ENCODE data around the gene NDUFS2. TPM values are rescaled to one million over a fixed set of nuclear protein-coding genes. Genes with fewer than 3 reads are reported as not detected.

NDUFS2 gene
- total and polyA plus RNA-seq, 2 of the 8 experiments (the other 6 are each of a cell fraction or from before 2014, with no cell fraction given), result 95.1 to 113 TPM

DNA sequence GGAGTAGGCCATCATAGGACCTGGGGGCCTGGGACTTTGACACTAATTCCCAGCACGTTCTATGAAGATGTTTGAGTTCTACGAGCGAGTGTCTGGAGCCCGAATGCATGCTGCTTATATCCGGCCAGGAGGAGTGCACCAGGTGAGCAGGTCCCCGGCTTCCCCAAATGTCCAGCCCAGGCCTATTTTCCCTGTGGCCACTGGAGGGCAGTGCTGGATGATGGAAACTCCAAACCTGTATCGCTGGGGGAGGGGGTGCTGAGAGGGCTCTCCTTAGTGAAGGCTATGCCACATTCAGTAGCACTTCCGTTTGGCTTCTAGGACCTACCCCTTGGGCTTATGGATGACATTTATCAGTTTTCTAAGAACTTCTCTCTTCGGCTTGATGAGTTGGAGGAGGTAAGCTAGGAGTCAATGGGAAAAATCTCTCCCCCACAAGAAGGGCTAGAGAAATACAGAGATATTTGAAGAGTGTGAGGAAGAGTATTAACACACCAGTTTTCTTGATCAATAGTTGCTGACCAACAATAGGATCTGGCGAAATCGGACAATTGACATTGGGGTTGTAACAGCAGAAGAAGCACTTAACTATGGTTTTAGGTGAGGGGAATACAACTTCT, 7.7 kb downstream of the NDUFS2 start (continued):
- TF ChIP-seq, protein P1, sequence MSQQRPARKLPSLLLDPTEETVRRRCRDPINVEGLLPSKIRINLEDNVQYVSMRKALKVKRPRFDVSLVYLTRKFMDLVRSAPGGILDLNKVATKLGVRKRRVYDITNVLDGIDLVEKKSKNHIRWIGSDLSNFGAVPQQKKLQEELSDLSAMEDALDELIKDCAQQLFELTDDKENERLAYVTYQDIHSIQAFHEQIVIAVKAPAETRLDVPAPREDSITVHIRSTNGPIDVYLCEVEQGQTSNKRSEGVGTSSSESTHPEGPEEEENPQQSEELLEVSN (IDR thresholded peaks at IDR 0.05), result no peak
- TF ChIP-seq, protein P2, sequence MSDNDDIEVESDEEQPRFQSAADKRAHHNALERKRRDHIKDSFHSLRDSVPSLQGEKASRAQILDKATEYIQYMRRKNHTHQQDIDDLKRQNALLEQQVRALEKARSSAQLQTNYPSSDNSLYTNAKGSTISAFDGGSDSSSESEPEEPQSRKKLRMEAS (IDR thresholded peaks at IDR 0.05), result no peak
- 0 out of 2 replicates have a peak, but pooled peaks have one; percentile 17 for TF ChIP-seq TCF12 (IDR thresholded peaks at IDR 0.05; ENCODE audit: low read depth, low read length)
- TF ChIP-seq, protein P3, sequence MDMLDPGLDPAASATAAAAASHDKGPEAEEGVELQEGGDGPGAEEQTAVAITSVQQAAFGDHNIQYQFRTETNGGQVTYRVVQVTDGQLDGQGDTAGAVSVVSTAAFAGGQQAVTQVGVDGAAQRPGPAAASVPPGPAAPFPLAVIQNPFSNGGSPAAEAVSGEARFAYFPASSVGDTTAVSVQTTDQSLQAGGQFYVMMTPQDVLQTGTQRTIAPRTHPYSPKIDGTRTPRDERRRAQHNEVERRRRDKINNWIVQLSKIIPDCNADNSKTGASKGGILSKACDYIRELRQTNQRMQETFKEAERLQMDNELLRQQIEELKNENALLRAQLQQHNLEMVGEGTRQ (IDR thresholded peaks at IDR 0.05; ENCODE audit: low read length), result no peak
- no peak for TF ChIP-seq RXRA (IDR thresholded peaks at IDR 0.05; ENCODE audit: insufficient read depth, low read depth, low read length)
- no peak for TF ChIP-seq CBX8 (IDR thresholded peaks at IDR 0.05; ENCODE audit: borderline replicate concordance, low read depth, low read length)
- no peak for TF ChIP-seq POLR2A (IDR thresholded peaks at IDR 0.05; ENCODE audit: control extremely low read depth in 1 of 2, low read depth in 2 of 2, low read length in 2 of 2)
- TF ChIP-seq, protein P4, sequence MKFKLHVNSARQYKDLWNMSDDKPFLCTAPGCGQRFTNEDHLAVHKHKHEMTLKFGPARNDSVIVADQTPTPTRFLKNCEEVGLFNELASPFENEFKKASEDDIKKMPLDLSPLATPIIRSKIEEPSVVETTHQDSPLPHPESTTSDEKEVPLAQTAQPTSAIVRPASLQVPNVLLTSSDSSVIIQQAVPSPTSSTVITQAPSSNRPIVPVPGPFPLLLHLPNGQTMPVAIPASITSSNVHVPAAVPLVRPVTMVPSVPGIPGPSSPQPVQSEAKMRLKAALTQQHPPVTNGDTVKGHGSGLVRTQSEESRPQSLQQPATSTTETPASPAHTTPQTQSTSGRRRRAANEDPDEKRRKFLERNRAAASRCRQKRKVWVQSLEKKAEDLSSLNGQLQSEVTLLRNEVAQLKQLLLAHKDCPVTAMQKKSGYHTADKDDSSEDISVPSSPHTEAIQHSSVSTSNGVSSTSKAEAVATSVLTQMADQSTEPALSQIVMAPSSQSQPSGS (IDR thresholded peaks at IDR 0.05; ENCODE audit: low read length), result no peak
- TF ChIP-seq CTBP2 (IDR thresholded peaks at IDR 0.05; ENCODE audit: borderline replicate concordance, insufficient read depth, insufficient read length, low read length), result no peak
- TF ChIP-seq BCL11A (IDR thresholded peaks at IDR 0.05; ENCODE audit: low read depth in 2 of 2, low read length in 2 of 2), result no peak
- TF ChIP-seq GABPA (IDR thresholded peaks at IDR 0.05; ENCODE audit: borderline replicate concordance, insufficient read depth, low read length), result 0 out of 2 replicates have a peak, but pooled peaks have one; percentile 61
- no peak for TF ChIP-seq SP1 (IDR thresholded peaks at IDR 0.05; ENCODE audit: low read depth, low read length)
- TF ChIP-seq, protein P5, sequence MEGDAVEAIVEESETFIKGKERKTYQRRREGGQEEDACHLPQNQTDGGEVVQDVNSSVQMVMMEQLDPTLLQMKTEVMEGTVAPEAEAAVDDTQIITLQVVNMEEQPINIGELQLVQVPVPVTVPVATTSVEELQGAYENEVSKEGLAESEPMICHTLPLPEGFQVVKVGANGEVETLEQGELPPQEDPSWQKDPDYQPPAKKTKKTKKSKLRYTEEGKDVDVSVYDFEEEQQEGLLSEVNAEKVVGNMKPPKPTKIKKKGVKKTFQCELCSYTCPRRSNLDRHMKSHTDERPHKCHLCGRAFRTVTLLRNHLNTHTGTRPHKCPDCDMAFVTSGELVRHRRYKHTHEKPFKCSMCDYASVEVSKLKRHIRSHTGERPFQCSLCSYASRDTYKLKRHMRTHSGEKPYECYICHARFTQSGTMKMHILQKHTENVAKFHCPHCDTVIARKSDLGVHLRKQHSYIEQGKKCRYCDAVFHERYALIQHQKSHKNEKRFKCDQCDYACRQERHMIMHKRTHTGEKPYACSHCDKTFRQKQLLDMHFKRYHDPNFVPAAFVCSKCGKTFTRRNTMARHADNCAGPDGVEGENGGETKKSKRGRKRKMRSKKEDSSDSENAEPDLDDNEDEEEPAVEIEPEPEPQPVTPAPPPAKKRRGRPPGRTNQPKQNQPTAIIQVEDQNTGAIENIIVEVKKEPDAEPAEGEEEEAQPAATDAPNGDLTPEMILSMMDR (IDR thresholded peaks at IDR 0.05; ENCODE audit: control extremely low read depth in 1 of 3, insufficient read depth in 1 of 3, low read depth in 1 of 3, low read length in 3 of 3), result peak; percentile 89 to 98 (median 97)
- 0 out of 3 replicates have a peak, but pooled peaks of 1 of the 2 experiments have one; percentile 41 for TF ChIP-seq EP300 (IDR thresholded peaks at IDR 0.05; ENCODE audit: borderline replicate concordance in 1 of 2, low read depth in 2 of 2, low read length in 2 of 2)
- no peak for TF ChIP-seq KDM4A (IDR thresholded peaks at IDR 0.05; ENCODE audit: low read depth, low read length, severe bottlenecking)
- no peak; the same call in 1 of the 2 replicates for TF ChIP-seq CHD2 (IDR thresholded peaks at IDR 0.05; ENCODE audit: low read length)

Measured in H1 (cell line).